ENCODE data around the gene PDCD5.

DNA sequence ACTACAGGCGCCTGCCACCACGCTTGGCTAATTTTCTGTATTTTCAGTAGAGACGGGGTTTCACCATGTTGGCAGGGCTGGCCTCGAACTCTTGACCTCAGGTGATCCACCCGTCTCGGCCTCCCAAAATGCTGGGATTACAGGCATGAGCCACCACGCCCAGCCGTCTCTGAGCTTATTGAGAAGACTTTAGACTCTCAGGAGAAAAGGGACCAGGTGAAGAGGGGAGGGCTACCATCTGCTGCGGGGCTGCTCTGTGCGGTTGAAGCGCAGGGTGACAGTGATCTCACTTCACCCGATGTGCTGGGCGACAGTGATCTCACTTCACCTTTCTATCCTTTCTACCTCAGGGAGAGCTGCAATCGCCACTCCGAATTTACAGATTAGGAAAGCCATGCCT, 25.3 kb downstream of the PDCD5 start:
- TF ChIP-seq, protein P1, sequence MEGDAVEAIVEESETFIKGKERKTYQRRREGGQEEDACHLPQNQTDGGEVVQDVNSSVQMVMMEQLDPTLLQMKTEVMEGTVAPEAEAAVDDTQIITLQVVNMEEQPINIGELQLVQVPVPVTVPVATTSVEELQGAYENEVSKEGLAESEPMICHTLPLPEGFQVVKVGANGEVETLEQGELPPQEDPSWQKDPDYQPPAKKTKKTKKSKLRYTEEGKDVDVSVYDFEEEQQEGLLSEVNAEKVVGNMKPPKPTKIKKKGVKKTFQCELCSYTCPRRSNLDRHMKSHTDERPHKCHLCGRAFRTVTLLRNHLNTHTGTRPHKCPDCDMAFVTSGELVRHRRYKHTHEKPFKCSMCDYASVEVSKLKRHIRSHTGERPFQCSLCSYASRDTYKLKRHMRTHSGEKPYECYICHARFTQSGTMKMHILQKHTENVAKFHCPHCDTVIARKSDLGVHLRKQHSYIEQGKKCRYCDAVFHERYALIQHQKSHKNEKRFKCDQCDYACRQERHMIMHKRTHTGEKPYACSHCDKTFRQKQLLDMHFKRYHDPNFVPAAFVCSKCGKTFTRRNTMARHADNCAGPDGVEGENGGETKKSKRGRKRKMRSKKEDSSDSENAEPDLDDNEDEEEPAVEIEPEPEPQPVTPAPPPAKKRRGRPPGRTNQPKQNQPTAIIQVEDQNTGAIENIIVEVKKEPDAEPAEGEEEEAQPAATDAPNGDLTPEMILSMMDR (IDR thresholded peaks at IDR 0.05), result no peak
- TF ChIP-seq POLR2AphosphoS5 (IDR thresholded peaks at IDR 0.05), result no peak
- no peak for TF ChIP-seq POLR2A (IDR thresholded peaks at IDR 0.05)
- TF ChIP-seq EP300 (IDR thresholded peaks at IDR 0.05; ENCODE audit: low read depth), result no peak
